Esophagus squamous epithelium (tissue), 5 donors: ENCODE data around the gene ITPKB. TPM values are rescaled to one million over a fixed set of nuclear protein-coding genes. Genes with fewer than 3 reads are reported as not detected.

ENCODE experiments used
- DNase-seq: peaks from one replicate; lab custom pipeline; 2025; lab: John Stamatoyannopoulos, UW
- H3K27ac ChIP-seq, 4 donors: fragments of 200-600 bp; sonication (generic); one replicate each; pipeline ENCODE4 v1.5.1; 2016 to 2019; ENCODE audit warnings: mild to moderate bottlenecking in 1 of 4
- H3K27me3 ChIP-seq, 4 donors: fragments of 200-600 bp; sonication (generic); 1 replicate in 3 of 4; 2 replicates in 1 of 4; pipeline versions ENCODE4 v1.5.1 to v1.6.0; 2017 to 2021; ENCODE audit warnings: antibody characterized with exemption in 1 of 4
- H3K36me3 ChIP-seq, 3 donors: fragments of 200-600 bp; sonication (generic); one replicate each; pipeline ENCODE4 v1.5.1; 2016 to 2019
- H3K4me1 ChIP-seq, 3 donors: fragments of 200-600 bp; sonication (generic); one replicate each; pipeline ENCODE4 v1.5.1; 2017 to 2019
- H3K4me3 ChIP-seq, 4 donors: fragments of 200-600 bp; sonication (generic); 1 replicate in 3 of 4; 2 replicates in 1 of 4; pipeline ENCODE4 v1.5.1; 2016 to 2019; ENCODE audit warnings: mild to moderate bottlenecking in 2 of 4, moderate library complexity in 1 of 4
- H3K9me3 ChIP-seq, 3 donors: fragments of 200-600 bp; sonication (generic); one replicate each; pipeline ENCODE4 v1.5.1; 2016 to 2019
- POLR2A ChIP-seq, 4 donors: fragments of 450-650 bp; IDR thresholded peaks; one replicate each; pipeline ENCODE4 v1.6.1; 2017; ENCODE audit warnings: antibody characterized with exemption in 4 of 4, mild to moderate bottlenecking in 4 of 4, moderate library complexity in 3 of 4
- WGBS, 2 donors: methylation state at CpG; one replicate each; pipeline ENCODE4 v1.1.5; 2018; 5-methylcytosine and 5-hydroxymethylcytosine counted together
- intact Hi-C: fragments of 100-400 bp; cut with DNase I; formaldehyde crosslinking; loops from one replicate; pipeline ENCODE4 v1.15.0; 2022
- total RNA-seq, 4 donors: library from RNA; depleted of rRNA; stranded (reverse); fragments of >200 nt; gene quantifications; one replicate each; pipeline ENCODE4 v1.1.0, GENCODE V29; 2016
- TF ChIP-seq, protein P1 (sequence below), 6 experiments: fragments of 450-650 bp in 4 of 6; fragments of 200-600 bp in 2 of 6; sonication (generic) in 2 of 6; IDR thresholded peaks; one replicate each; pipeline ENCODE4 v1.5.1; 2016 to 2019; ENCODE audit warnings: antibody characterized with exemption in 6 of 6, mild to moderate bottlenecking in 4 of 6, moderate library complexity in 4 of 6
- donor health status: DM: yes; HTN: yes; CAD: no.

The ITPKB gene
- total RNA-seq, 4 donors from 2014 or later: 10.7 to 22.3 (median 15.9) TPM

DNA sequence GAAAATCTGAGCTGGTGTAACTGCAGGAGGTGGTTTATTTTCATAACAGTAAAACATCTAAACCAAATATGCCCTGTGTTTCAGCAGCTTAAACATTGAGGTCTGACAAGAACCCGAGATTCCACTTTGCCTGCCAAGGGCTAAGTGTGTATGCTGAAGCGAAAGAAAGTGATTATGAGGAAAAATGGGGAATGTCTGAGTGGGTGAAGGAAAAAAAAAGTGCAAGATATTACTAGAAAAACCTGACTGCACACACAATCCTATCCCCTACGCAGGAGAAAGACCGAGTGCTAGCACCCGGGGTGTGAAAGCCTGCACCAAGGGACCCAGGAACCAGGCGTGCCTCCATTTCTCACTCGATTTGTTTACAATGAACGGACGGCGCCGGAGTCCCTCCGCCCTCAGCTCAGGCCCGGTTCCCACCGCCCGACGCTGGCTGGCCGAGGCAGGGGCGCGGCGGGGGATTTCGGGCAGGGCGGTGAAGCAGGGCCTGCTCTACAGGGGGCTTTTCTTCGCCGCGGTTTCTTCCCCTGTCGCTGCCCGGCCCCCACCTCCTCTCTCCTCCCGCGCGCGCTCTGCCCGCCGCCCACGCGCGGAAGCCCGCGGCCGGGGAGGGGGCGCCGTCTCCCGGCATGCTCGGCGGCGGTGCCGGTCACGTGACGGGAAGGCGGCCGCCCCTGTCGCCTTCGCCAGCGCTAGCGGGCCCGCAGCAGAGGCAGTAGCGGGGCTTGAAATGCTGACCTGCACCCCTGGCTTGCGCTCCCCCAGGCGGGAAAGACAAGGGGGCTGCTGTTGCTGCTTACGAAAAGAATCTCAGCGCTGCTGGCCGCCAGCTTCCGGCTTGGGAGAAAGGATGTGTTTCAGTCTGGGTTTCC is 35.9 kb downstream of the ITPKB start:
- intact Hi-C loops: no loop called here
- WGBS, 2 donors: 0 to 2% methylated on average over 17 to 19 of the region's 62 CpGs
- Histone ChIP-seq H3K27me3 (no peaks in the 10 kb centered on the region), H3K27ac (peak overlapping the region; percentile 91 to 100 (median 98)), H3K9me3 (no peaks in the 10 kb centered on the region), H3K4me3 (peak overlapping the region; percentile 57 to 87 (median 74)), H3K4me1 (peaks cover 5 to 70% (median 34%) of the 10 kb centered on the region in 3 donors), H3K36me3 (peaks cover 0 to 15% (median 3%) of the 10 kb centered on the region in 3 donors)
- TF ChIP-seq, protein P1, sequence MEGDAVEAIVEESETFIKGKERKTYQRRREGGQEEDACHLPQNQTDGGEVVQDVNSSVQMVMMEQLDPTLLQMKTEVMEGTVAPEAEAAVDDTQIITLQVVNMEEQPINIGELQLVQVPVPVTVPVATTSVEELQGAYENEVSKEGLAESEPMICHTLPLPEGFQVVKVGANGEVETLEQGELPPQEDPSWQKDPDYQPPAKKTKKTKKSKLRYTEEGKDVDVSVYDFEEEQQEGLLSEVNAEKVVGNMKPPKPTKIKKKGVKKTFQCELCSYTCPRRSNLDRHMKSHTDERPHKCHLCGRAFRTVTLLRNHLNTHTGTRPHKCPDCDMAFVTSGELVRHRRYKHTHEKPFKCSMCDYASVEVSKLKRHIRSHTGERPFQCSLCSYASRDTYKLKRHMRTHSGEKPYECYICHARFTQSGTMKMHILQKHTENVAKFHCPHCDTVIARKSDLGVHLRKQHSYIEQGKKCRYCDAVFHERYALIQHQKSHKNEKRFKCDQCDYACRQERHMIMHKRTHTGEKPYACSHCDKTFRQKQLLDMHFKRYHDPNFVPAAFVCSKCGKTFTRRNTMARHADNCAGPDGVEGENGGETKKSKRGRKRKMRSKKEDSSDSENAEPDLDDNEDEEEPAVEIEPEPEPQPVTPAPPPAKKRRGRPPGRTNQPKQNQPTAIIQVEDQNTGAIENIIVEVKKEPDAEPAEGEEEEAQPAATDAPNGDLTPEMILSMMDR (IDR thresholded peaks at IDR 0.05): peak in 2 of 6 experiments; percentile 18 to 27
- peak in 3 of 4 donors; percentile 58 to 90 (median 87) for TF ChIP-seq POLR2A (IDR thresholded peaks at IDR 0.05)
- no peak for DNase-seq

DNA sequence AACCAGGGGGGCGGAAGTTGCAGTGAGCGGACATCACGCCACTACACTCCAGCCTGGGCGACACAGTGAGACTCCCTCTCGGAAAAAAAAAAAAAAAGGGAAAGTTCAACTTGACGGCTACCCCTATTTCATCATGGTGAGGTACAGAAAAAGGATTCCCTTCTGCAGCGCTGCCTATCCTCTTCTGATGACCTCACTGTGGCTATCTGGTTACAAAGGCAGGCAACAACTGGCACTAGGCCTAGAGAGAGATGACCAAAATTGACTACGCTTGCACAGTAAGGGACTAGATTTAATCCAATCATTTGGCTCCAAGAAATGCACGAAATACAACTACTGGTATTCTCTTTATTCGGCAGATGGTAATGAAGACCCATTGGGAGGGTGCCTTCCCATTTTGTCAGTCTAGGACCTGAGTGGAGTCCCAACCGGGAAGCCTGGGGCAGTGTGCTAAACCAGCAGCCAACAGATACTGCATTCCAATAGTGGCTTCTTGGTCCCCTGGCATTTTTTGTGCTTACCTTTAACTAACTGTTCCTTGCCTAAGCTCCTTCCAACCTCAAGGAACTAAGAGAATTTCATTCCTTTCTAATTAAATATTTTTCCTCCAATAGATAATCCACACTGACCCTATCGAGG is 36.6 kb downstream of the ITPKB start:
- Histone ChIP-seq H3K9me3 (no peaks in the 10 kb centered on the region), H3K4me3 (peak overlapping the region; percentile 57 to 87 (median 74)), H3K4me1 (peaks cover 13 to 76% (median 42%) of the 10 kb centered on the region in 3 donors), H3K27ac (peak overlapping the region; percentile 91 to 100 (median 98)), H3K36me3 (peaks cover 0 to 12% (median 4%) of the 10 kb centered on the region in 3 donors), H3K27me3 (no peaks in the 10 kb centered on the region)
- intact Hi-C loops: no loop called here
- DNase-seq: no peak
- WGBS, 2 donors: 61 to 63% methylated on average over 8 to 11 of the region's 12 CpGs
- TF ChIP-seq POLR2A (IDR thresholded peaks at IDR 0.05): no peak
- TF ChIP-seq, protein P1 (IDR thresholded peaks at IDR 0.05): no peak

- TF ChIP-seq POLR2A (IDR thresholded peaks at IDR 0.05): no peak
- TF ChIP-seq, protein P1 (IDR thresholded peaks at IDR 0.05): no peak
- WGBS, 2 donors: 81 to 90% methylated on average over 5 of the region's 5 CpGs
- Histone ChIP-seq H3K4me1 (peaks cover 22 to 83% (median 57%) of the 10 kb centered on the region in 3 donors), H3K4me3 (no peak overlapping the region), H3K9me3 (no peaks in the 10 kb centered on the region), H3K27me3 (no peaks in the 10 kb centered on the region), H3K36me3 (peaks cover 0 to 8% (median 4%) of the 10 kb centered on the region in 3 donors), H3K27ac (peak overlapping the region in 3 of 4 donors; percentile 71 to 87 (median 86))
- intact Hi-C loops: no loop called here
- no peak for DNase-seq
These were observed 38.2 kb downstream of the ITPKB start for GRCh38 chr1:226700861-226701260.

- Histone ChIP-seq H3K27ac (peak overlapping the region; percentile 67 to 87 (median 84)), H3K9me3 (no peaks in the 10 kb centered on the region), H3K4me3 (no peak overlapping the region), H3K4me1 (peaks cover 22 to 95% (median 59%) of the 10 kb centered on the region in 3 donors), H3K36me3 (peaks cover 0 to 8% (median 4%) of the 10 kb centered on the region in 3 donors), H3K27me3 (no peaks in the 10 kb centered on the region)
- intact Hi-C loops: no loop called here
- DNase-seq: no peak
- no peak for TF ChIP-seq POLR2A (IDR thresholded peaks at IDR 0.05)
- TF ChIP-seq, protein P1 (IDR thresholded peaks at IDR 0.05): no peak
- 94 to 98% methylated on average over 6 to 7 of the region's 7 CpGs for WGBS, 2 donors
These were observed 39.9 kb downstream of the ITPKB start for GRCh38 chr1:226699166-226699565.
